Raji (cell line): ENCODE results near the gene CLCN2.
A peak's percentile ranks its signal among the peaks of the same experiment; 100 is the strongest.

Experiments
- POLR2A ChIP-seq: IDR thresholded peaks from 2 replicates; pipeline ENCODE4 v1.6.1; 2011; ENCODE audit warnings: low read depth, low read length, control low read depth; ENCODE audit not compliant: insufficient read depth

The CLCN2 gene

GRCh38 chr3:184361532-184361931, at the start of gene CLCN2, which contains the start of gene POLR2H:
Gene CLCN2 (minus strand): TSS chr3:184361605. CDS start chr3:184361479, 126 bp downstream.
Gene POLR2H (plus strand): TSS chr3:184361710. CDS start chr3:184363493, 1,783 bp downstream.
- TF ChIP-seq POLR2A: peak; percentile 58

GRCh38 chr3:184409946-184410500, 48.6 kb upstream of the CLCN2 start:
- TF ChIP-seq POLR2A: no peak

GRCh38 chr3:184409331-184409926, 48.0 kb upstream of the CLCN2 start:
- TF ChIP-seq POLR2A: no peak

GRCh38 chr3:184405075-184406030, 43.9 kb upstream of the CLCN2 start:
- no peak for TF ChIP-seq POLR2A

GRCh38 chr3:184399410-184399809, 38.0 kb upstream of the CLCN2 start:
- no peak for TF ChIP-seq POLR2A

- TF ChIP-seq POLR2A: no peak
These were observed 33.9 kb upstream of the CLCN2 start for GRCh38 chr3:184395320-184395660.

- TF ChIP-seq POLR2A: no peak
These were observed 29.9 kb upstream of the CLCN2 start for GRCh38 chr3:184391266-184391665.

GRCh38 chr3:184389935-184390528, 28.6 kb upstream of the CLCN2 start:
- no peak for TF ChIP-seq POLR2A

GRCh38 chr3:184389384-184389783, 28.0 kb upstream of the CLCN2 start:
- no peak for TF ChIP-seq POLR2A

GRCh38 chr3:184388936-184389230, 27.5 kb upstream of the CLCN2 start:
- no peak for TF ChIP-seq POLR2A

- TF ChIP-seq POLR2A: no peak
These were observed 26.9 kb upstream of the CLCN2 start for GRCh38 chr3:184388164-184388935.

- TF ChIP-seq POLR2A: no peak
These were observed 25.8 kb upstream of the CLCN2 start for GRCh38 chr3:184387174-184387714.

GRCh38 chr3:184386047-184386806, 24.8 kb upstream of the CLCN2 start:
- TF ChIP-seq POLR2A: no peak

GRCh38 chr3:184384856-184385422, 23.5 kb upstream of the CLCN2 start:
- TF ChIP-seq POLR2A: no peak
